Measurements from ENCODE around the gene TANGO6.
"Not testable (repeated sequence)": the region's sequence is repeated elsewhere in the genome, so short reads cannot be mapped to it uniquely, and the experiment has no call there.

Gene TANGO6

DNA sequence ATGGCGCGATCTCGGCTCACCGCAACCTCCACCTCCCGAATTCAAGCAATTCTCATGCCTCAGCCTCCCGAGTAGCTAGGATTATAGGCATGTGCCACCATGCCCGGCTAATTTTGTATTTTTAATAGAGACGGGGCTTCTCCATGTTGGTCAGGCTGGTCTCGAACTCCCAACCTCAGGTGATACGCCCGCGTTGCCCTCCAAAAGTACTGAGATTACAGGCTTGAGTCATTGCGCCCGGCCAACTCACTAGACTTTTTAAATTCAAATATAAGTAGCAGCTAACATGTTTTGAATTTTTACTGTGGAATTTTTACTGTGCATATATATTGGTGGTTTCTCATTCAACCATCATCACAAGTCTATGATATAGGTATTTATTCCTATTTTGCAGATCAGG is 281.6 kb downstream of the TANGO6 start:
- Mint-ChIP-seq H3K36me3 (peaks cover 14% of the 10 kb centered on the region), H3K27ac (peak overlapping the region; percentile 5), H3K4me1 (peaks cover 14% of the 10 kb centered on the region)
- H3K4me3 Mint-ChIP-seq; ATAC-seq (ENCODE audit: low read depth); H3K27me3 Mint-ChIP-seq; H3K9me3 Mint-ChIP-seq; DNase-seq (ENCODE audit: low spot score in 2 of 2): not testable (repeated sequence)

DNA sequence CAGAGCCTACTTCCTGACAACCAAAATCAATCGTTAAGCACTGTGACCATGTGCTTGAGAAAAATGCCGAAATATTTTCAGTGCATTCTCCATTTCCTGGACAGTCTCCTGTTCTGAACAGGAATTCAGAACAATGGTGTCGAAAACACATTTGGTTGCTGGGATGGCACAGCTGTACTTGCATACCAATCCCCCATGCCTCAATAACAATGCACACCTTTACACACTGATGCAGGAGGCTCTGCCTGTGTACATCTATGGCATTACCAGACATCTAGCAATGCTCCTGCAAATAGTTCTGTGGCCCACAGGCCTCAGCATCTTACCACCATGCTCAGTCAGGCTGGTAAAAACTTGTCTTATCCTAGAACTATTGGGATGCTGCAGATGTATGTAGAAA is 282.9 kb downstream of the TANGO6 start:
- ATAC-seq (ENCODE audit: low read depth) (no peak), DNase-seq (ENCODE audit: low spot score in 2 of 2) (no peak)
- Mint-ChIP-seq H3K27me3 (no peaks in the 10 kb centered on the region), H3K27ac (no peak overlapping the region), H3K4me3 (no peak overlapping the region), H3K9me3 (no peaks in the 10 kb centered on the region), H3K4me1 (peaks cover 17% of the 10 kb centered on the region), H3K36me3 (peaks cover 9% of the 10 kb centered on the region)

DNA sequence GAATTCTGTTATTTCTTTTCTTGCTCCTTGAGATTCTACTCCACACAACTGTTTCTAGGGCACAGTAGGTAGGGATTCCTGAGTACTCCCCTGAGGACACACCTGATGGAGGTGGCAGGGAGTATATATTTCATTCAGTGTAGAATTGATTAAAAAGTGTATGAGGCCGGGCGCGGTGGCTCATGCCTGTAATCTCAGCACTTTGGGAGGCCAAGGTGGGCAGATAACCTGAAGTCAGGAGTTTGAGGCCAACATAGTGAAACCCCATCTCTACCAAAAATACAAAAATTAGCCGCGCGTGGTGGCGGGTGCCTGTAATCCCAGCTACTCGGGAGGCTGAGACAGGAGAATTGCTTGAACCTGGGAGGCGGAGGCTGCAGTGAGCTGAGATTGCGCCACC is 283.5 kb downstream of the TANGO6 start:
- not testable (repeated sequence) for ATAC-seq (ENCODE audit: low read depth); H3K27ac Mint-ChIP-seq; H3K9me3 Mint-ChIP-seq; H3K4me3 Mint-ChIP-seq; H3K27me3 Mint-ChIP-seq; DNase-seq (ENCODE audit: low spot score in 2 of 2); H3K36me3 Mint-ChIP-seq
- H3K4me1 Mint-ChIP-seq = peaks cover 22% of the 10 kb centered on the region

DNA sequence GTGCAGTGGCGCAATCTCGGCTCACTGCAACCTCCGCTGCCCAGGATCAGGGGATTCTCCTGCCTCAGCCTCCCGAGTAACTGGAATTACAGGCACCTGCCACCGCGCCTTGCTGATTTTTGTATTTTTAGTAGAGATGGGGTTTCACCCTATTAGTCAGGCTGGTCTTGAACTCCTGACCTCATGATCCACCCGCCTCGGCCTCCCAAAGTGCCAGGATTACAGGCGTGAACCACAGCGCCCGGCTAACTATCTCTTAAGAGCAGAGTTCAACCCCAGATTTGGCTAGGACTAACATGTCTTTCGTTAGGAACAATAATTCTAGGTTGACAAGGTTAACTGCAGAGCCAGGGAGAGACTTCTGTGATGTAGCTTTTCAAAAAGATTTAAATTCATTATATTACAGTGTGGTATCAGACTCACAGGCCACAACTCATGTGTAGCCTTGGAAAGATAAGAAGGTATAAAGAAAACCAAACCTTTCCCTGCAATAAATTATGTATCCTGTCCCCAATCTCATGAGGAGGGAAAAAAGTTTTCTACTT is 284.7 kb downstream of the TANGO6 start:
- Mint-ChIP-seq H3K9me3 (no peaks in the 10 kb centered on the region), H3K36me3 (peaks cover 7% of the 10 kb centered on the region), H3K4me1 (peaks cover 25% of the 10 kb centered on the region), H3K27ac (no peak overlapping the region), H3K27me3 (no peaks in the 10 kb centered on the region), H3K4me3 (no peak overlapping the region)
- DNase-seq (ENCODE audit: low spot score in 2 of 2) (no peak), ATAC-seq (ENCODE audit: low read depth) (no peak)

DNA sequence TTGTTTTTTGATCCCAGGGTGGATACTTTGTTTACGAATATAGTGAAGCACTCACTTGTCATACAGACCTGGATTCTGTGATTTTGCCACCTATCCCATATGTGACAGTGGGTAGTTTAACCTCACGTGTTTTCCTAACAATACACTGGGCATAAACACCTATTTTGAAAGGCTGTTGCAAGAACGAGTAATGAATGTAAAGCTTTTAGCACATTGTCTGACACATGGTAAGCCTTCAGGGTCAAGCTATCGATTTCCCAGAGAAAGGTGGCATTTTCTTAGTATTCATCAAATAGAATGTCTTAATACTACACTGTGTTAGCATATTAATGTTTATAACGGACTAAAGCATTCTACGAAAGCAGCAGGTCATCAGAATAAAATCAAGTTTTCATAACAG is 287.1 kb downstream of the TANGO6 start:
- DNase-seq (ENCODE audit: low spot score in 2 of 2) (no peak), ATAC-seq (ENCODE audit: low read depth) (no peak)
- Mint-ChIP-seq H3K27ac (peak overlapping the region; percentile 89), H3K27me3 (no peaks in the 10 kb centered on the region), H3K9me3 (no peaks in the 10 kb centered on the region), H3K4me1 (peaks cover 36% of the 10 kb centered on the region), H3K4me3 (peak overlapping the region; percentile 87), H3K36me3 (peaks cover 5% of the 10 kb centered on the region)

DNA sequence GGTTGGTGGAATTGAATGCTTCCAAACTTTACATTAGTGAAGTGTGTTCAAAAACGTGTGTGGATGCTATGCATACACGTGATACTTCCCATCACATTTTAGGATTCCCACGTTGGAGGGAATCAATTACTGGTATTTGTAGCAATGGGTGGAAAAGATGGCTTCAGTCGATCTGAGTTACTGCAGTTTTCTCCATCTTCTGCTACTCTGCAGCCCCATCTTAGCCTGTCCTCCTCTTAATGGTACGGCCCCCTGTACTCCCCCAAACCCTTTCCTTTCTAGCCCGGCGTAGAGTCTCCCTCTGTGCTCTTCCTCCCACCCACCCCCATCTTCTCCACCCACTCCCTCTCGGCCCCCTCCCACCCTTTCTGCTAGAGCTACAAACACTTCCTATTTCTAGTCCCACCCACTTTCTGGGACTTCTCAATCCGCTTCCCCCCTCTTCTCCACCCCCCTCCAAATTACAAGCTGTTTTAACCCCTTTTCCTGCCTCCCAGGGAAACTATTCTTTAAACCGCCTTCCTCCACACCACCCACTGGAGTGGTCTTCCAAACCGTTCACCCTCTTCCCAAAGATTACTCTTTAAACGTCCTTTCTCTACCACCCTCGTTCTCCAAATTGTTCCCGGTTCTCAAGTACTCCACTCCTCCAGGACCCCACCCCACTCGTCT is 288.0 kb downstream of the TANGO6 start:
- peak; percentile 22 for ATAC-seq (ENCODE audit: low read depth)
- no peaks in the 10 kb centered on the region for H3K9me3 Mint-ChIP-seq
- H3K27me3 Mint-ChIP-seq = no peaks in the 10 kb centered on the region
- peak overlapping the region; percentile 87 for H3K4me3 Mint-ChIP-seq
- peak overlapping the region; percentile 89 for H3K27ac Mint-ChIP-seq
- peaks cover 5% of the 10 kb centered on the region for H3K36me3 Mint-ChIP-seq
- DNase-seq (ENCODE audit: low spot score in 2 of 2) = no peak
- peaks cover 36% of the 10 kb centered on the region for H3K4me1 Mint-ChIP-seq

DNA sequence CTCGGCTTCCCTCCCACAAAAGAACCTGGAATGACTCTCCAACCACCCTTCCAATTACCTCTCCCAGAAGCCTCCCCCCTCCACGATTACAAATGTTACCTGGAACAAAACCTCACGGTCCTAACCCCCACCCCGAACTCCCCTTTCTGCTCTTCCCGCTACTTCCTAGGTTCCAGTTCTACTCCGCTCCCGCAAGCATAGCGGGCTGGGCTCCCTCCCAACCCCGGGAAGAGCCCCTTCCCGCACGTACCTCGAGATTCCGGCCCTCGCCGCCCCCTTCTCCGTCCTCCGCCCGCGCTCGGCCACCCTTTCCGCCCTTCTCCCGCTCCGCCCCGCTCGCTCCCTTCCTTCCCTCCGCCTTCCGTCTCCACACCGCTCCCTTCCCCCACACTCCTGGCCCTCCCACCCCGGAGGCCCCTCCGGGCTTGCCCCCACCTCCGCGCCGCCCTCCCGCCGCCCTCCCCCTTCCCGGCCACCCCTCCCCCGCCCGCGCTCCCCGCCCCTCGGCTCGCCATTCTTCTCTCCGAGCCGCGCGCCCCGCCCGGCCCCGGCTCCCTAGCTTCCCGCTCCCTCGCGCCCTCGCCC is 288.6 kb downstream of the TANGO6 start:
- Mint-ChIP-seq H3K9me3 (no peaks in the 10 kb centered on the region), H3K27ac (peak overlapping the region; percentile 89), H3K36me3 (peaks cover 5% of the 10 kb centered on the region), H3K4me1 (peaks cover 34% of the 10 kb centered on the region), H3K4me3 (peak overlapping the region; percentile 87), H3K27me3 (no peaks in the 10 kb centered on the region)
- DNase-seq (ENCODE audit: low spot score in 2 of 2) (no peak), ATAC-seq (ENCODE audit: low read depth) (peak; percentile 47)

DNA sequence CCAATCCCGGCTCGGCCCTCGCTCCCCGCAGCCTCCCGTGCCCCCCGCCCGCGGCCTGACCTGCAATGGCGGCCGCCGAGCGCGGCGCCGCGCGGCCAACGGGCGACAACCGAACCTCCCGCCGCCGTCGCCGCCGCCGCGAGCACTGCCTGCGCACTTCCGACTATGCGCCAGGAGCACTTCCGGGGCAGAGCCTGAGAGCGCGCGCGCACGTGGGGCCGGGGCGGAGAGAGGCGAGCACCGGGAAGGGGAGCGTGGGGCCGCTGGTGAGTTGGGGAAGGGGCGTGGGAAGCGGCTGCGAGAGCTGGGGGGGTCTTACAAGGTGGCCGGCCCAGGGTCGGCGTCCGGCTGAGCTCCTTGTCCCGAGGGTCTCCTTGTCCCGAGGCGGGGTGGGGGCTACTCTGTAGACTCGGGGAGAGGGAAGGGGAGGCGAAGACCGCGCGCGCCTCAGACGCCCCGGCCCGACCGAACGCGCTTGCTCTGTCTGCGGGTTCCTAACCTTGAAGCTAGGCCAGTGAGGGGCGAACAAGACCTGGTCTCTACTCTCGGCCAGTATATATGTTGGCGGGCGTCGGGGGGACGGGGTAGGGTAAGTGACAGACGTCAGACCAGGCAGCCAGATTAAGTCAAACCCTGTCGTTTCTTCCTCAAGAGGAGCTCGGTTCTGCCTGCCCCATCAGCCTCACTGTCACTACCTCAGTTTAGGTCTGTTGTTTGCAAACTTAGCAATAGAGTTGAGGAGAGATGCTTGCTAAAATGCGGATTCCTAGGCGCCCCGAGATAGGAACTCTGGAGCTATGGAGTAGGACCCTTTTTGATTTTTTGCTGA is 289.3 kb downstream of the TANGO6 start, which contains the start of the genes CHTF8 and UTP4:
CHTF8 (minus strand) TSS at position 165 of the 829 bp plus-strand sequence. CDS start 11,130 bp downstream, outside the sequence.
UTP4 (plus strand) TSS at position 226 of the 829 bp plus-strand sequence. CDS start 811 bp downstream, outside the sequence.
- Mint-ChIP-seq H3K27me3 (no peaks in the 10 kb centered on the region), H3K4me1 (peaks cover 30% of the 10 kb centered on the region), H3K27ac (peak within 1 kb of the TSS; percentile 89), H3K4me3 (peak within 1 kb of the TSS; percentile 87), H3K9me3 (no peaks in the 10 kb centered on the region), H3K36me3 (peaks cover 3% of the 10 kb centered on the region)
- DNase-seq (ENCODE audit: low spot score in 2 of 2) = peak; percentile 83 to 85
- ATAC-seq (ENCODE audit: low read depth) = peak; percentile 93

DNA sequence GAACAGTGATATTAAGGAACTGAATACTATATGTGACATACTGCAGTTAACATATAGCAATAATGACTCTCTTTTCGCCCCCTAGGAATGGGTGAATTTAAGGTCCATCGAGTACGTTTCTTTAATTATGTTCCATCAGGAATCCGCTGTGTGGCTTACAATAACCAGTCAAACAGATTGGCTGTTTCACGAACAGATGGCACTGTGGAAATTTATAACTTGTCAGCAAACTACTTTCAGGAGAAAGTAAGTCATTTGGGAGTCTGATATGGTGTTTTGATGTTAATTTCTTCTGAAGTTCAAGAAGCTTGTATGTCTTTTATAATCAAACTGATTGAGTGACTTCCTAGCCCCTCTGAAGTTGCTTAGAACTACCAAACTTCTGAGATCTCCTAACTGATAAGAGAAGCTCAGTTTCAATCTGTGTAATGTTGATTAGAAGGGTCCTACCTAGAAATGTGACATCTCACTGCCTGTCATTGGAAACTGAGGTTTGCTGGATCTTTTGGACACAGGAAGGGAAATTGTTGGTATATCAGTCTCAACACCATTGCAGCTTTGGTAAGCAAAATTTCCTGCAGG is 290.1 kb downstream of the TANGO6 start:
- H3K9me3 Mint-ChIP-seq = no peaks in the 10 kb centered on the region
- no peak for DNase-seq (ENCODE audit: low spot score in 2 of 2)
- ATAC-seq (ENCODE audit: low read depth) = no peak
- H3K27ac Mint-ChIP-seq = peak overlapping the region; percentile 89
- H3K4me3 Mint-ChIP-seq = peak overlapping the region; percentile 87
- peaks cover 3% of the 10 kb centered on the region for H3K36me3 Mint-ChIP-seq
- peaks cover 30% of the 10 kb centered on the region for H3K4me1 Mint-ChIP-seq
- no peaks in the 10 kb centered on the region for H3K27me3 Mint-ChIP-seq
